ENCODE results near the gene PIGK.

- no peak for TF ChIP-seq POLR2A (IDR thresholded peaks at IDR 0.05)
- TF ChIP-seq, protein P1, sequence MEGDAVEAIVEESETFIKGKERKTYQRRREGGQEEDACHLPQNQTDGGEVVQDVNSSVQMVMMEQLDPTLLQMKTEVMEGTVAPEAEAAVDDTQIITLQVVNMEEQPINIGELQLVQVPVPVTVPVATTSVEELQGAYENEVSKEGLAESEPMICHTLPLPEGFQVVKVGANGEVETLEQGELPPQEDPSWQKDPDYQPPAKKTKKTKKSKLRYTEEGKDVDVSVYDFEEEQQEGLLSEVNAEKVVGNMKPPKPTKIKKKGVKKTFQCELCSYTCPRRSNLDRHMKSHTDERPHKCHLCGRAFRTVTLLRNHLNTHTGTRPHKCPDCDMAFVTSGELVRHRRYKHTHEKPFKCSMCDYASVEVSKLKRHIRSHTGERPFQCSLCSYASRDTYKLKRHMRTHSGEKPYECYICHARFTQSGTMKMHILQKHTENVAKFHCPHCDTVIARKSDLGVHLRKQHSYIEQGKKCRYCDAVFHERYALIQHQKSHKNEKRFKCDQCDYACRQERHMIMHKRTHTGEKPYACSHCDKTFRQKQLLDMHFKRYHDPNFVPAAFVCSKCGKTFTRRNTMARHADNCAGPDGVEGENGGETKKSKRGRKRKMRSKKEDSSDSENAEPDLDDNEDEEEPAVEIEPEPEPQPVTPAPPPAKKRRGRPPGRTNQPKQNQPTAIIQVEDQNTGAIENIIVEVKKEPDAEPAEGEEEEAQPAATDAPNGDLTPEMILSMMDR (IDR thresholded peaks at IDR 0.05 in 8 of 11, conservative IDR thresholded peaks at IDR 0.05 in 3 of 11): no peak
These were observed 54.7 kb downstream of the PIGK start for GRCh38 chr1:77164434-77164944.
